Measurements from ENCODE around the gene SERPINH1. TPM values are rescaled to one million over a fixed set of nuclear protein-coding genes. Genes with fewer than 3 reads are reported as not detected.
A peak's percentile ranks its signal among the peaks of the same experiment; 100 is the strongest.

The SERPINH1 gene
- total and polyA plus RNA-seq, 8 donors, result 15.4 to 297 (median 48.4) TPM

- no peaks in the 10 kb centered on the region for H3K9me3 ChIP-seq
- WGBS, 5 donors, result 17 to 23% (median 20%) methylated on average over 7 of the region's 7 CpGs
- intact Hi-C loops (cut with DNase I; ENCODE audit: low total_unique reads), result no loop called here
- H3K4me3 ChIP-seq, result no peak overlapping the region
- H3K36me3 ChIP-seq, result no peaks in the 10 kb centered on the region
- peak overlapping the region in 1 of 5 donors; percentile 16 for H3K27ac ChIP-seq
- peaks cover 0 to 10% (median 6%) of the 10 kb centered on the region in 4 donors for H3K4me1 ChIP-seq
- DNase-seq, result peak; percentile 74 to 90
- TF ChIP-seq CTCF (IDR thresholded peaks at IDR 0.05), result peak in 5 of 7 experiments; percentile 72 to 87 (median 77)
- no peak for TF ChIP-seq POLR2AphosphoS5 (IDR thresholded peaks at IDR 0.05)
- H3K27me3 ChIP-seq, result peaks cover 0 to 13% (median 0%) of the 10 kb centered on the region in 3 donors
Measured at GRCh38 chr11:75547617-75548058, 14.4 kb upstream of the SERPINH1 start.

- TF ChIP-seq POLR2A (IDR thresholded peaks at IDR 0.05), result no peak
- TF ChIP-seq CTCF (IDR thresholded peaks at IDR 0.05), result no peak
- no peak for TF ChIP-seq POLR2AphosphoS5 (IDR thresholded peaks at IDR 0.05)
- no peak for TF ChIP-seq EP300 (IDR thresholded peaks at IDR 0.05)
- H3K4me1 ChIP-seq, result peaks cover 0 to 17% (median 7%) of the 10 kb centered on the region in 4 donors
- H3K27ac ChIP-seq, result no peak overlapping the region
- 94 to 99% (median 96%) methylated on average over 5 to 8 of the region's 8 CpGs for WGBS, 5 donors
- no peaks in the 10 kb centered on the region for H3K36me3 ChIP-seq
- peaks cover 0 to 13% (median 0%) of the 10 kb centered on the region in 3 donors for H3K27me3 ChIP-seq
- intact Hi-C loops (cut with DNase I; ENCODE audit: low total_unique reads), result no loop called here
- no peaks in the 10 kb centered on the region for H3K9me3 ChIP-seq
- no peak overlapping the region for H3K4me3 ChIP-seq
- DNase-seq, result no peak
Measured at GRCh38 chr11:75548595-75549272, 13.3 kb upstream of the SERPINH1 start.

GRCh38 chr11:75549370-75549958, 12.6 kb upstream of the SERPINH1 start:
- Histone ChIP-seq H3K27me3 (peaks cover 0 to 13% (median 0%) of the 10 kb centered on the region in 3 donors), H3K36me3 (no peaks in the 10 kb centered on the region), H3K9me3 (no peaks in the 10 kb centered on the region), H3K4me1 (peaks cover 0 to 22% (median 10%) of the 10 kb centered on the region in 4 donors), H3K4me3 (no peak overlapping the region), H3K27ac (no peak overlapping the region)
- intact Hi-C loops (cut with DNase I; ENCODE audit: low total_unique reads), result no loop called here
- no peak for DNase-seq
- 83 to 93% (median 87%) methylated on average over 5 of the region's 5 CpGs for WGBS, 5 donors
- no peak for TF ChIP-seq EP300 (IDR thresholded peaks at IDR 0.05)
- TF ChIP-seq POLR2AphosphoS5 (IDR thresholded peaks at IDR 0.05), result no peak
- no peak for TF ChIP-seq CTCF (IDR thresholded peaks at IDR 0.05)
- no peak for TF ChIP-seq POLR2A (IDR thresholded peaks at IDR 0.05)

- Histone ChIP-seq H3K4me3 (no peak overlapping the region), H3K4me1 (peaks cover 10 to 37% (median 23%) of the 10 kb centered on the region in 4 donors), H3K27me3 (no peaks in the 10 kb centered on the region), H3K9me3 (no peaks in the 10 kb centered on the region), H3K27ac (peak overlapping the region in 3 of 5 donors; percentile 76 to 89 (median 84)), H3K36me3 (no peaks in the 10 kb centered on the region)
- no peak for DNase-seq
- intact Hi-C loops (cut with DNase I; ENCODE audit: low total_unique reads), result no loop called here
- TF ChIP-seq CTCF (IDR thresholded peaks at IDR 0.05), result no peak
- no peak for TF ChIP-seq EP300 (IDR thresholded peaks at IDR 0.05)
- TF ChIP-seq POLR2A (IDR thresholded peaks at IDR 0.05), result no peak
- TF ChIP-seq POLR2AphosphoS5 (IDR thresholded peaks at IDR 0.05), result no peak
- WGBS, 5 donors, result 81 to 92% (median 84%) methylated on average over 4 to 6 of the region's 6 CpGs
Measured at GRCh38 chr11:75553182-75553581, 8.9 kb upstream of the SERPINH1 start.

Data from stomach (tissue), 9 donors.